Kidney (tissue), 14 donors: ENCODE measurements around the gene LMO1. TPM values are rescaled to one million over a fixed set of nuclear protein-coding genes. Genes with fewer than 3 reads are reported as not detected.

Experiments used
- DNase-seq, 5 donors: peaks; one replicate each; pipeline ENCODE4 v3.0.0-alpha.2; 2013 to 2020
- FAIRE-seq: peaks from 2 replicates; lab custom pipeline; 2012; peaks lifted over from hg19 to GRCh38; lab: Jason Lieb, UNC
- H3K27ac ChIP-seq, 2 donors: one replicate each; pipeline ENCODE4 v1.7.0; 2013; ENCODE audit warnings: low read depth in 2 of 2, low read length in 2 of 2, inconsistent platforms in 1 of 2
- H3K27me3 ChIP-seq: one replicate; pipeline ENCODE4 v1.7.1; 2013; ENCODE audit warnings: low read length, inconsistent platforms; ENCODE audit not compliant: control insufficient read depth, insufficient read depth
- H3K36me3 ChIP-seq, 3 donors: one replicate each; pipeline versions ENCODE4 v1.7.0 to v1.7.1; 2013; ENCODE audit warnings: low read length in 3 of 3, control low read depth in 1 of 3, inconsistent platforms in 1 of 3; ENCODE audit not compliant: insufficient read depth in 3 of 3, control insufficient read depth in 2 of 3
- H3K4me1 ChIP-seq, 3 donors: one replicate each; pipeline versions ENCODE4 v1.7.0 to v1.7.1; 2013; ENCODE audit warnings: low read length in 3 of 3, inconsistent platforms in 1 of 3, low read depth in 1 of 3; ENCODE audit not compliant: control insufficient read depth in 2 of 3, insufficient read depth in 2 of 3
- H3K4me3 ChIP-seq, 3 donors: one replicate each; pipeline versions ENCODE4 v1.7.0 to v1.8.1; 2013; ENCODE audit warnings: low read length in 3 of 3, control low read depth in 1 of 3, inconsistent platforms in 1 of 3
- H3K9ac ChIP-seq, 3 donors: one replicate each; pipeline versions ENCODE4 v1.7.0 to v1.7.1; 2013; ENCODE audit warnings: low read length in 3 of 3, control low read depth in 1 of 3, inconsistent platforms in 1 of 3
- H3K9me3 ChIP-seq, 3 donors: one replicate each; pipeline versions ENCODE4 v1.7.0 to v1.7.1; 2013; ENCODE audit warnings: low read length in 3 of 3, control low read depth in 1 of 3, inconsistent platforms in 1 of 3; ENCODE audit not compliant: control insufficient read depth in 2 of 3, insufficient read depth in 1 of 3
- intact Hi-C: fragments of 100-400 bp; cut with DNase I; formaldehyde crosslinking; loops from one replicate; pipeline ENCODE4 v1.11.1; 2022
- polyA plus RNA-seq: library from polyadenylated mRNA; stranded (reverse); fragments of 350-450 nt; fragmentation: Illumina TruSeq; extraction: RNeasy Lipid Tissue Mini Kit (QIAGEN cat#74804); gene quantifications from one replicate; pipeline ENCODE4 v1.2.3, GENCODE V29; 2014; ENCODE audit warnings: low read depth, low replicate concordance; ENCODE audit not compliant: insufficient read depth
- total RNA-seq: library from RNA; stranded (reverse); fragmentation: NEBNext Ultra II Directional; extraction: Animal tissue kit (Norgen Biotek cat#: 25700); gene quantifications from one replicate; pipeline ENCODE4 v1.2.1, GENCODE V29; 2021
- TF ChIP-seq, protein P1 (sequence below): IDR thresholded peaks from 3 replicates; pipeline ENCODE4 v1.5.1; 2012; ENCODE audit warnings: mild to moderate bottlenecking, moderate library complexity, borderline replicate concordance; ENCODE audit not compliant: insufficient read depth; ENCODE audit errors: extremely low read depth
- donor health status: control.
- donor health status: control.
- donor health status: control.
- donor health status: control.
- donor health status: control.
- donor health status: DM: yes; HTN: yes; CAD: no.
- donor health status: Normal renal cell carcinoma (clear cell type).

The LMO1 gene
- total and polyA plus RNA-seq, 2 donors from 2014 or later, result 0.95 TPM; not detected in 1

GRCh38 chr11:8251616-8252295 lies 11.9 kb downstream of the LMO1 start:
- TF ChIP-seq, protein P1, sequence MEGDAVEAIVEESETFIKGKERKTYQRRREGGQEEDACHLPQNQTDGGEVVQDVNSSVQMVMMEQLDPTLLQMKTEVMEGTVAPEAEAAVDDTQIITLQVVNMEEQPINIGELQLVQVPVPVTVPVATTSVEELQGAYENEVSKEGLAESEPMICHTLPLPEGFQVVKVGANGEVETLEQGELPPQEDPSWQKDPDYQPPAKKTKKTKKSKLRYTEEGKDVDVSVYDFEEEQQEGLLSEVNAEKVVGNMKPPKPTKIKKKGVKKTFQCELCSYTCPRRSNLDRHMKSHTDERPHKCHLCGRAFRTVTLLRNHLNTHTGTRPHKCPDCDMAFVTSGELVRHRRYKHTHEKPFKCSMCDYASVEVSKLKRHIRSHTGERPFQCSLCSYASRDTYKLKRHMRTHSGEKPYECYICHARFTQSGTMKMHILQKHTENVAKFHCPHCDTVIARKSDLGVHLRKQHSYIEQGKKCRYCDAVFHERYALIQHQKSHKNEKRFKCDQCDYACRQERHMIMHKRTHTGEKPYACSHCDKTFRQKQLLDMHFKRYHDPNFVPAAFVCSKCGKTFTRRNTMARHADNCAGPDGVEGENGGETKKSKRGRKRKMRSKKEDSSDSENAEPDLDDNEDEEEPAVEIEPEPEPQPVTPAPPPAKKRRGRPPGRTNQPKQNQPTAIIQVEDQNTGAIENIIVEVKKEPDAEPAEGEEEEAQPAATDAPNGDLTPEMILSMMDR, result no peak
- no peak overlapping the region for H3K9ac ChIP-seq
- no peak overlapping the region for H3K27ac ChIP-seq
- H3K36me3 ChIP-seq, result no peaks in the 10 kb centered on the region
- intact Hi-C loops, result no loop called here
- DNase-seq, result peak in 2 of 5 donors; percentile 14 to 23
- no peaks in the 10 kb centered on the region for H3K4me1 ChIP-seq
- no peak overlapping the region for H3K4me3 ChIP-seq
- H3K27me3 ChIP-seq, result no peaks in the 10 kb centered on the region
- no peaks in the 10 kb centered on the region for H3K9me3 ChIP-seq
- no peak for FAIRE-seq

GRCh38 chr11:8250981-8251615 lies 12.6 kb downstream of the LMO1 start:
- Histone ChIP-seq H3K4me1 (no peaks in the 10 kb centered on the region), H3K4me3 (no peak overlapping the region), H3K27me3 (no peaks in the 10 kb centered on the region), H3K36me3 (no peaks in the 10 kb centered on the region), H3K9ac (no peak overlapping the region), H3K9me3 (no peaks in the 10 kb centered on the region), H3K27ac (no peak overlapping the region)
- intact Hi-C loops, result no loop called here
- no peak for FAIRE-seq
- TF ChIP-seq, protein P1, result no peak
- DNase-seq, result peak in 2 of 5 donors; percentile 23 to 31

DNA sequence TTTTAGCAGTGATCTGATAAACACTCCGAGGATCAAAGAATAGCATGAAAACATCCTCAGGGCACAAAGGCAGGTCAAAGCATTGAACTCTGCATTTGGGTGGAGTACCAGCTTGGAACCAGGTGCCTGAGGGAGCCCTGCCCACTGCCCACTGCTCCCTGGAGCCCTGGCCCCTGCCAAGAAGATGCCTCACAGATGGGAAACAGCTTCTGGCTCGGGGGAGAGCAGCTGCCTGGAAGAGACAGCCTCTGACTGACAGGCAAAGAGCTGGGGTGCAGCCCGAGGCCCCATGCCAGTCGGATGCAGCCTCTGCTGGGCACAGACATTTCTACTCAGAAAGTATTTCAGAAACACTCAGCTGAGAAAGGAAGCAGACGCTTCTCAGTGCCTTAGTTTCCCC lies 13.2 kb downstream of the LMO1 start:
- Histone ChIP-seq H3K27ac (no peak overlapping the region), H3K4me1 (no peaks in the 10 kb centered on the region), H3K36me3 (no peaks in the 10 kb centered on the region), H3K27me3 (no peaks in the 10 kb centered on the region), H3K4me3 (no peak overlapping the region), H3K9ac (no peak overlapping the region), H3K9me3 (no peaks in the 10 kb centered on the region)
- TF ChIP-seq, protein P1, result no peak
- no peak for FAIRE-seq
- intact Hi-C loops, result no loop called here
- DNase-seq, result peak in 2 of 5 donors; percentile 20 to 61
